SK-N-SH treated with all-trans-retinoic acid at 6 μM for 48 hours (cell line): Measurements from ENCODE around the gene PLXDC2.

Experiments used
- ATAC-seq: fragments of 200-7000 bp; cut with Tn5 transposase; 3 replicates; pipeline ENCODE4 v1.9.1; 2020; ENCODE audit warnings: mild to moderate bottlenecking, moderate library complexity
- ARNTL ChIP-seq: fragments of 450-650 bp; formaldehyde crosslinking; IDR thresholded peaks from 2 replicates; pipeline ENCODE4 v1.5.0; 2020; ENCODE audit warnings: low read depth, mild to moderate bottlenecking, moderate library complexity, borderline replicate concordance
- BACH2 ChIP-seq: fragments of 250-450 bp; sonication (Bioruptor Pico); IDR thresholded peaks from 2 replicates; pipeline ENCODE4 v1.9.0; 2021; ENCODE audit warnings: mild to moderate bottlenecking, borderline replicate concordance
- ISL1 ChIP-seq: fragments of 250-450 bp; sonication (Bioruptor Pico); IDR thresholded peaks from 2 replicates; pipeline ENCODE4 v2.1.2; 2022; ENCODE audit warnings: mild to moderate bottlenecking, moderate library complexity
- OSR1 ChIP-seq: fragments of 250-450 bp; sonication (Bioruptor Pico); IDR thresholded peaks from 2 replicates; pipeline ENCODE4 v1.8.0; 2022; ENCODE audit warnings: moderate library complexity, mild to moderate bottlenecking, inconsistent platforms
- PPARA ChIP-seq: fragments of 250-450 bp; sonication (Bioruptor Pico); IDR thresholded peaks from 2 replicates; pipeline ENCODE4 v1.5.0; 2020; ENCODE audit warnings: mild to moderate bottlenecking, borderline replicate concordance
- RARB ChIP-seq: fragments of 250-450 bp; sonication (Bioruptor Pico); IDR thresholded peaks from 2 replicates; pipeline ENCODE4 v1.8.0; 2021; ENCODE audit warnings: mild to moderate bottlenecking, moderate library complexity
- SNAI2 ChIP-seq: fragments of 250-450 bp; sonication (Bioruptor Pico); IDR thresholded peaks from 2 replicates; pipeline ENCODE4 v1.5.0; 2020; ENCODE audit warnings: mild to moderate bottlenecking, moderate library complexity
- TOX ChIP-seq: fragments of 250-450 bp; sonication (Bioruptor Pico); IDR thresholded peaks from 2 replicates; pipeline ENCODE4 v1.8.0; 2021; ENCODE audit warnings: mild to moderate bottlenecking, moderate library complexity, borderline replicate concordance
- ZFP30 ChIP-seq: fragments of 450-650 bp; formaldehyde crosslinking; IDR thresholded peaks from 2 replicates; pipeline ENCODE4 v1.5.0; 2022; ENCODE audit warnings: mild to moderate bottlenecking, moderate library complexity
- ZNF70 ChIP-seq: fragments of 450-650 bp; formaldehyde crosslinking; IDR thresholded peaks from 2 replicates; pipeline ENCODE4 v1.5.0; 2020; ENCODE audit warnings: mild to moderate bottlenecking, moderate library complexity
- TF ChIP-seq, protein P1 (sequence below): fragments of 250-450 bp; sonication (Bioruptor Pico); IDR thresholded peaks from 2 replicates; pipeline ENCODE4 v1.8.0; 2020; ENCODE audit warnings: mild to moderate bottlenecking, moderate library complexity, borderline replicate concordance
- TF ChIP-seq, protein P2 (sequence below): fragments of 250-450 bp; sonication (Bioruptor Pico); IDR thresholded peaks from 2 replicates; pipeline ENCODE4 v1.5.1; 2021; ENCODE audit warnings: mild to moderate bottlenecking, moderate library complexity
- TF ChIP-seq, protein P3 (sequence below): fragments of 250-450 bp; sonication (Bioruptor Pico); IDR thresholded peaks from 2 replicates; pipeline ENCODE4 v1.5.1; 2020; ENCODE audit warnings: low read depth, mild to moderate bottlenecking, moderate library complexity
- TF ChIP-seq, protein P4 (sequence below): fragments of 250-450 bp; sonication (Bioruptor Pico); IDR thresholded peaks from 2 replicates; pipeline ENCODE4 v1.5.0; 2020; ENCODE audit warnings: mild to moderate bottlenecking, moderate library complexity
- TF ChIP-seq, protein P5 (sequence below): fragments of 250-450 bp; sonication (Bioruptor Pico); IDR thresholded peaks from 2 replicates; pipeline ENCODE4 v1.8.0; 2021; ENCODE audit warnings: low read depth, mild to moderate bottlenecking, moderate library complexity, borderline replicate concordance

Gene PLXDC2

DNA sequence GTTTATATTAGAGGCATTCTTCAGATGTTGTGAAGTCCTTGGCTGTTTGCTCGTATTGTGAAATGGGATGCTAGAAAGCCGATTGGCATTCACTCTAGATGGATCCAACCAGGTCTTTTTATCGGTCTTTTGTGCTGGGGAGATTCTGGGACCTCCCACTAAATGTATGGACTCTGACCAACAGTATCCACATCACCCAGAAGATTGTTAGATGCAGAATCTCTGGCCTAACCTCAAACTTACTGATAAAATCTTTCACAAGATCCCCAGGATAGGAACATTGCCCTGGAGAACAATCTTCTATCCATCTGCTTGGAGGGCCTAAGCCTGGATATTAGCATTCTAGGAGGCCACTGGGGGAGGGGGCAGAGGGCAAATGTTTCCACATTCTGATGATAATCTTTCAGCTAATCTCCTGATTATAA lies 160.9 kb downstream of the PLXDC2 start:
- TF ChIP-seq SNAI2 (CRISPR knock-in tag) (no peak), TOX (CRISPR knock-in tag) (no peak), OSR1 (CRISPR knock-in tag) (no peak), RARB (no peak)
- TF ChIP-seq, protein P1, sequence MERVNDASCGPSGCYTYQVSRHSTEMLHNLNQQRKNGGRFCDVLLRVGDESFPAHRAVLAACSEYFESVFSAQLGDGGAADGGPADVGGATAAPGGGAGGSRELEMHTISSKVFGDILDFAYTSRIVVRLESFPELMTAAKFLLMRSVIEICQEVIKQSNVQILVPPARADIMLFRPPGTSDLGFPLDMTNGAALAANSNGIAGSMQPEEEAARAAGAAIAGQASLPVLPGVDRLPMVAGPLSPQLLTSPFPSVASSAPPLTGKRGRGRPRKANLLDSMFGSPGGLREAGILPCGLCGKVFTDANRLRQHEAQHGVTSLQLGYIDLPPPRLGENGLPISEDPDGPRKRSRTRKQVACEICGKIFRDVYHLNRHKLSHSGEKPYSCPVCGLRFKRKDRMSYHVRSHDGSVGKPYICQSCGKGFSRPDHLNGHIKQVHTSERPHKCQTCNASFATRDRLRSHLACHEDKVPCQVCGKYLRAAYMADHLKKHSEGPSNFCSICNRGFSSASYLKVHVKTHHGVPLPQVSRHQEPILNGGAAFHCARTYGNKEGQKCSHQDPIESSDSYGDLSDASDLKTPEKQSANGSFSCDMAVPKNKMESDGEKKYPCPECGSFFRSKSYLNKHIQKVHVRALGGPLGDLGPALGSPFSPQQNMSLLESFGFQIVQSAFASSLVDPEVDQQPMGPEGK (CRISPR knock-in tag): no peak
- TF ChIP-seq, protein P2, sequence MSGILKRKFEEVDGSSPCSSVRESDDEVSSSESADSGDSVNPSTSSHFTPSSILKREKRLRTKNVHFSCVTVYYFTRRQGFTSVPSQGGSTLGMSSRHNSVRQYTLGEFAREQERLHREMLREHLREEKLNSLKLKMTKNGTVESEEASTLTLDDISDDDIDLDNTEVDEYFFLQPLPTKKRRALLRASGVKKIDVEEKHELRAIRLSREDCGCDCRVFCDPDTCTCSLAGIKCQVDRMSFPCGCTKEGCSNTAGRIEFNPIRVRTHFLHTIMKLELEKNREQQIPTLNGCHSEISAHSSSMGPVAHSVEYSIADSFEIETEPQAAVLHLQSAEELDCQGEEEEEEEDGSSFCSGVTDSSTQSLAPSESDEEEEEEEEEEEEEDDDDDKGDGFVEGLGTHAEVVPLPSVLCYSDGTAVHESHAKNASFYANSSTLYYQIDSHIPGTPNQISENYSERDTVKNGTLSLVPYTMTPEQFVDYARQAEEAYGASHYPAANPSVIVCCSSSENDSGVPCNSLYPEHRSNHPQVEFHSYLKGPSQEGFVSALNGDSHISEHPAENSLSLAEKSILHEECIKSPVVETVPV: no peak
- TF ChIP-seq, protein P3, sequence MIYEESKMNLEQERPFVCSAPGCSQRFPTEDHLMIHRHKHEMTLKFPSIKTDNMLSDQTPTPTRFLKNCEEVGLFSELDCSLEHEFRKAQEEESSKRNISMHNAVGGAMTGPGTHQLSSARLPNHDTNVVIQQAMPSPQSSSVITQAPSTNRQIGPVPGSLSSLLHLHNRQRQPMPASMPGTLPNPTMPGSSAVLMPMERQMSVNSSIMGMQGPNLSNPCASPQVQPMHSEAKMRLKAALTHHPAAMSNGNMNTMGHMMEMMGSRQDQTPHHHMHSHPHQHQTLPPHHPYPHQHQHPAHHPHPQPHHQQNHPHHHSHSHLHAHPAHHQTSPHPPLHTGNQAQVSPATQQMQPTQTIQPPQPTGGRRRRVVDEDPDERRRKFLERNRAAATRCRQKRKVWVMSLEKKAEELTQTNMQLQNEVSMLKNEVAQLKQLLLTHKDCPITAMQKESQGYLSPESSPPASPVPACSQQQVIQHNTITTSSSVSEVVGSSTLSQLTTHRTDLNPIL (CRISPR knock-in tag): no peak
- TF ChIP-seq, protein P4, sequence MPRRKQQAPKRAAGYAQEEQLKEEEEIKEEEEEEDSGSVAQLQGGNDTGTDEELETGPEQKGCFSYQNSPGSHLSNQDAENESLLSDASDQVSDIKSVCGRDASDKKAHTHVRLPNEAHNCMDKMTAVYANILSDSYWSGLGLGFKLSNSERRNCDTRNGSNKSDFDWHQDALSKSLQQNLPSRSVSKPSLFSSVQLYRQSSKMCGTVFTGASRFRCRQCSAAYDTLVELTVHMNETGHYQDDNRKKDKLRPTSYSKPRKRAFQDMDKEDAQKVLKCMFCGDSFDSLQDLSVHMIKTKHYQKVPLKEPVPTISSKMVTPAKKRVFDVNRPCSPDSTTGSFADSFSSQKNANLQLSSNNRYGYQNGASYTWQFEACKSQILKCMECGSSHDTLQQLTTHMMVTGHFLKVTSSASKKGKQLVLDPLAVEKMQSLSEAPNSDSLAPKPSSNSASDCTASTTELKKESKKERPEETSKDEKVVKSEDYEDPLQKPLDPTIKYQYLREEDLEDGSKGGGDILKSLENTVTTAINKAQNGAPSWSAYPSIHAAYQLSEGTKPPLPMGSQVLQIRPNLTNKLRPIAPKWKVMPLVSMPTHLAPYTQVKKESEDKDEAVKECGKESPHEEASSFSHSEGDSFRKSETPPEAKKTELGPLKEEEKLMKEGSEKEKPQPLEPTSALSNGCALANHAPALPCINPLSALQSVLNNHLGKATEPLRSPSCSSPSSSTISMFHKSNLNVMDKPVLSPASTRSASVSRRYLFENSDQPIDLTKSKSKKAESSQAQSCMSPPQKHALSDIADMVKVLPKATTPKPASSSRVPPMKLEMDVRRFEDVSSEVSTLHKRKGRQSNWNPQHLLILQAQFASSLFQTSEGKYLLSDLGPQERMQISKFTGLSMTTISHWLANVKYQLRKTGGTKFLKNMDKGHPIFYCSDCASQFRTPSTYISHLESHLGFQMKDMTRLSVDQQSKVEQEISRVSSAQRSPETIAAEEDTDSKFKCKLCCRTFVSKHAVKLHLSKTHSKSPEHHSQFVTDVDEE (CRISPR knock-in tag): no peak
- TF ChIP-seq, protein P5, sequence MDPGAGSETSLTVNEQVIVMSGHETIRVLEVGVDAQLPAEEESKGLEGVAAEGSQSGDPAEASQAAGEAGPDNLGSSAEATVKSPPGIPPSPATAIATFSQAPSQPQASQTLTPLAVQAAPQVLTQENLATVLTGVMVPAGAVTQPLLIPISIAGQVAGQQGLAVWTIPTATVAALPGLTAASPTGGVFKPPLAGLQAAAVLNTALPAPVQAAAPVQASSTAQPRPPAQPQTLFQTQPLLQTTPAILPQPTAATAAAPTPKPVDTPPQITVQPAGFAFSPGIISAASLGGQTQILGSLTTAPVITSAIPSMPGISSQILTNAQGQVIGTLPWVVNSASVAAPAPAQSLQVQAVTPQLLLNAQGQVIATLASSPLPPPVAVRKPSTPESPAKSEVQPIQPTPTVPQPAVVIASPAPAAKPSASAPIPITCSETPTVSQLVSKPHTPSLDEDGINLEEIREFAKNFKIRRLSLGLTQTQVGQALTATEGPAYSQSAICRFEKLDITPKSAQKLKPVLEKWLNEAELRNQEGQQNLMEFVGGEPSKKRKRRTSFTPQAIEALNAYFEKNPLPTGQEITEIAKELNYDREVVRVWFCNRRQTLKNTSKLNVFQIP (CRISPR knock-in tag): no peak
- TF ChIP-seq, all 23 proteins: peak for 0
- ATAC-seq: no peak

DNA sequence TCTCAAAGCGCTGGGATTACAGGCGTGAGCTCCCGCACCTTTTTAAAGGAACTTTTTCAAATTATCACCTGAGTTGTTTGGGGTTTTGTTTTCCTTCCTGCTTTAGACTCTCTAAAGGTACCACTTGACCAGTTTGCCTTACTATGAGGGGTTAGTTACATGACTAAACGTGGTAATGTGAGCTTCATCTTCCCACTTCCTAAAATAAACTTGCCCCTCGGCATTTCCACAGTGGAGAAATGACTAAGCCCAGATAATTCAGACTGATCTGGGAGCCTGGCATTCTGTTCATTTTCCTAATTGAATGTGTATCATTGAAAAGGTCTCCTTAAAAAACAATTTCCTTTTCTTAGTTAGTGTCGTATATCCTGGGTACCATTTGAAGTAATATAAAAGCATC lies 163.4 kb downstream of the PLXDC2 start:
- no peak for TF ChIP-seq ZNF70
- TF ChIP-seq, all 23 proteins: peak for 0
- no peak for ATAC-seq

DNA sequence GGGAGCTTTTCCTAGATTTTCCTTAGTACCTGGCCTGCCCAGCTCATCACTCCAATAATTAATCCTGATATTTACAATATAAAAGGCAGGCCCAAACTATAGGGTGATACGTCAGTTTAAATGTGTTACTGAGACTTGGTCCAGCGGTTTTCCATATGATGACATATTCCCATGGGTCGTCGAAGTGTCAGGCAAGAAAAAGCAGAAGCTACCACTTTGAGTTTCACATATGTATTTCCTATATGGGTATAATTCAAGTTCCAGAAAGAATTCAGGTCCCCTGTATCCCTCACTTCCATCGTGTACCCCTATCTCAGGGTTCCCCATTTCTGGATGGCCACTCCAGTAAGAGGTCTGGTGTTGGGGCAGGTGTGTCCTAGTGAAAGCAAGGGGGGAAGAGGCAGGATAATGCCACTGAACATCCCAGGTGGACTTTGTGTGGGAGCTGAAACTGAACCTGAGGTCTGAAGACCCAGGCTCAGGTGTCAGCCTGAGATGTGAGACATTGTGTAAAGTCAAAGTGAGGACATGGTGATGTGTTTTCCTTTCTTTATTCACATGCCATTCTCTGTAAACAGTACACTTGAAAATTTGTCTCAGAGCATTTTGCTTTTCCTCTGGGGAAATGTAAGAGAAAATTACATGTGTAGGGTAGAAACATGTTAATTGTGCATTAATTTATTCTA lies 167.8 kb downstream of the PLXDC2 start:
- TF ChIP-seq, protein P1 (CRISPR knock-in tag): no peak
- TF ChIP-seq, protein P3 (CRISPR knock-in tag): no peak
- no peak for TF ChIP-seq ARNTL
- no peak for TF ChIP-seq ZNF70
- no peak for TF ChIP-seq ISL1 (CRISPR knock-in tag)
- no peak for TF ChIP-seq PPARA (CRISPR knock-in tag)
- TF ChIP-seq ZFP30 (CRISPR knock-in tag): no peak
- TF ChIP-seq, protein P5 (CRISPR knock-in tag): no peak
- TF ChIP-seq BACH2: no peak

More for the DNA sequence above, 167.8 kb downstream of the PLXDC2 start:
- no peak for ATAC-seq
